Liver (tissue), 3 donors: ENCODE results near the gene SCO2.

Experiments used
- CTCF ChIP-seq: fragments of 150-350 bp; IDR thresholded peaks from 2 replicates; pipeline ENCODE4 v1.5.1; 2017; ENCODE audit warnings: improper control_type of control experiment, low read depth, low read length; ENCODE audit not compliant: missing input control
- FOXA1 ChIP-seq: IDR thresholded peaks from 2 replicates; pipeline ENCODE4 v1.6.1; 2016; ENCODE audit warnings: antibody characterized with exemption
- GABPA ChIP-seq, 2 donors: IDR thresholded peaks in 1 of 2; conservative IDR thresholded peaks in 1 of 2; 2 replicates each; pipeline ENCODE4 v1.6.1; 2016; ENCODE audit warnings: antibody characterized with exemption in 2 of 2, mild to moderate bottlenecking in 1 of 2, moderate library complexity in 1 of 2
- HNF4G ChIP-seq: IDR thresholded peaks from 2 replicates; pipeline ENCODE4 v1.6.1; 2016; ENCODE audit warnings: antibody characterized with exemption
- MAX ChIP-seq: IDR thresholded peaks from 2 replicates; pipeline ENCODE4 v1.6.1; 2016; ENCODE audit warnings: antibody characterized with exemption
- RAD21 ChIP-seq, 2 donors: IDR thresholded peaks; 2 replicates each; pipeline ENCODE4 v1.6.1; 2016; ENCODE audit warnings: antibody characterized with exemption in 2 of 2, mild to moderate bottlenecking in 2 of 2
- SP1 ChIP-seq: IDR thresholded peaks from 2 replicates; pipeline ENCODE4 v1.6.1; 2018; ENCODE audit warnings: antibody characterized with exemption, mild to moderate bottlenecking
- TAF1 ChIP-seq: conservative IDR thresholded peaks from 2 replicates; pipeline ENCODE4 v1.6.1; 2016; ENCODE audit warnings: antibody characterized with exemption, mild to moderate bottlenecking
- YY1 ChIP-seq: IDR thresholded peaks from 2 replicates; pipeline ENCODE4 v1.6.1; 2016; ENCODE audit warnings: antibody characterized with exemption, mild to moderate bottlenecking
- ZBTB33 ChIP-seq: IDR thresholded peaks from 2 replicates; pipeline ENCODE4 v1.6.1; 2016; ENCODE audit warnings: antibody characterized with exemption
- donor health status: healthy.
- donor health status: healthy.

GRCh38 chr22:50548921-50549790 lies 23.8 kb upstream of the SCO2 start:
- TF ChIP-seq CTCF (no peak), ZBTB33 (no peak), GABPA (IDR thresholded peaks at IDR 0.05 in 1 of 2, conservative IDR thresholded peaks at IDR 0.05 in 1 of 2) (no peak), TAF1 (no peak), MAX (no peak), HNF4G (no peak), SP1 (no peak), RAD21 (IDR thresholded peaks at IDR 0.05) (no peak), YY1 (no peak), FOXA1 (no peak)
